Renal cortical epithelial cell (primary cell): ENCODE results near the gene RNF144B. TPM values are rescaled to one million over a fixed set of nuclear protein-coding genes. Genes with fewer than 3 reads are reported as not detected.
"Not testable (repeated sequence)": the region's sequence is repeated elsewhere in the genome, so short reads cannot be mapped to it uniquely, and the experiment has no call there.

Experiments
- DNase-seq: peaks from one replicate; pipeline ENCODE4 v3.0.0-alpha.2; 2011; ENCODE audit warnings: low read depth
- total RNA-seq: library from RNA; depleted of rRNA; stranded (reverse); fragments of >200 nt; gene quantifications from 2 replicates; pipeline ENCODE4 v1.2.3, GENCODE V29; 2014

Gene RNF144B
- total RNA-seq, 1 donor from 2014 or later = 251 TPM

- DNase-seq = not testable (repeated sequence)
Observed at GRCh38 chr6:18409602-18410001, 22.5 kb downstream of the RNF144B start.

- DNase-seq = no peak
Observed at GRCh38 chr6:18410412-18410811, 23.3 kb downstream of the RNF144B start.

GRCh38 chr6:18412068-18412467 lies 24.9 kb downstream of the RNF144B start:
- DNase-seq = no peak

GRCh38 chr6:18412644-18413043 lies 25.5 kb downstream of the RNF144B start:
- DNase-seq = no peak

GRCh38 chr6:18413381-18413780 lies 26.2 kb downstream of the RNF144B start:
- no peak for DNase-seq

GRCh38 chr6:18414116-18414515 lies 27.0 kb downstream of the RNF144B start:
- DNase-seq = no peak

GRCh38 chr6:18415207-18415606 lies 28.1 kb downstream of the RNF144B start:
- no peak for DNase-seq

- DNase-seq = peak; percentile 83
Observed at GRCh38 chr6:18415671-18416340, 28.7 kb downstream of the RNF144B start.

- DNase-seq = no peak
Observed at GRCh38 chr6:18416341-18416679, 29.2 kb downstream of the RNF144B start.

GRCh38 chr6:18420328-18420727 lies 33.2 kb downstream of the RNF144B start:
- no peak for DNase-seq

GRCh38 chr6:18422136-18422535 lies 35.0 kb downstream of the RNF144B start:
- no peak for DNase-seq

- no peak for DNase-seq
Observed at GRCh38 chr6:18423426-18423825, 36.3 kb downstream of the RNF144B start.

GRCh38 chr6:18424201-18424600 lies 37.1 kb downstream of the RNF144B start:
- DNase-seq = no peak

GRCh38 chr6:18425218-18425617 lies 38.1 kb downstream of the RNF144B start:
- no peak for DNase-seq

- peak; percentile 47 for DNase-seq
Observed at GRCh38 chr6:18427296-18427695, 40.1 kb downstream of the RNF144B start.

GRCh38 chr6:18429655-18430297 lies 42.6 kb downstream of the RNF144B start:
- peak; percentile 43 for DNase-seq

- peak; percentile 88 for DNase-seq
Observed at GRCh38 chr6:18431581-18431980, 44.4 kb downstream of the RNF144B start.

GRCh38 chr6:18432180-18432579 lies 45.0 kb downstream of the RNF144B start:
- peak; percentile 96 for DNase-seq

GRCh38 chr6:18432619-18433018 lies 45.5 kb downstream of the RNF144B start:
- no peak for DNase-seq

- DNase-seq = no peak
Observed at GRCh38 chr6:18433059-18433458, 45.9 kb downstream of the RNF144B start.

- no peak for DNase-seq
Observed at GRCh38 chr6:18436341-18436740, 49.2 kb downstream of the RNF144B start.

GRCh38 chr6:18439581-18439980 lies 52.4 kb downstream of the RNF144B start:
- DNase-seq = no peak

GRCh38 chr6:18441251-18441979 lies 54.3 kb downstream of the RNF144B start:
- DNase-seq = no peak
